Measurements from ENCODE around the gene MYO5B. TPM values are rescaled to one million over a fixed set of nuclear protein-coding genes. Genes with fewer than 3 reads are reported as not detected.

Gene MYO5B
- polyA plus RNA-seq, 6 donors from 2014 or later: 0.44 TPM; not detected in 5

GRCh38 chr18:49936821-49937220 lies 258.1 kb downstream of the MYO5B start:
- peaks cover 0 to 7% (median 0%) of the 10 kb centered on the region in 3 donors for H3K27me3 Mint-ChIP-seq
- no peaks in the 10 kb centered on the region for H3K9me3 Mint-ChIP-seq
- no peak for ATAC-seq (ENCODE audit: low read depth in 2 of 2)
- H3K4me3 Mint-ChIP-seq: peak overlapping the region in 1 of 8 donors; percentile 35
- no peaks in the 10 kb centered on the region for H3K36me3 Mint-ChIP-seq
- DNase-seq: no peak
- H3K27ac Mint-ChIP-seq: no peak overlapping the region
- H3K4me1 Mint-ChIP-seq: no peaks in the 10 kb centered on the region

GRCh38 chr18:49935215-49935614 lies 259.7 kb downstream of the MYO5B start:
- ATAC-seq (ENCODE audit: low read depth in 2 of 2) (no peak), DNase-seq (no peak)
- H3K36me3 Mint-ChIP-seq: no peaks in the 10 kb centered on the region
- H3K27me3 Mint-ChIP-seq: peaks cover 0 to 7% (median 6%) of the 10 kb centered on the region in 3 donors
- H3K4me1 Mint-ChIP-seq: no peaks in the 10 kb centered on the region
- H3K4me3 Mint-ChIP-seq: no peak overlapping the region
- H3K9me3 Mint-ChIP-seq: no peaks in the 10 kb centered on the region
- H3K27ac Mint-ChIP-seq: no peak overlapping the region

- no peaks in the 10 kb centered on the region for H3K9me3 Mint-ChIP-seq
- peaks cover 4 to 11% (median 7%) of the 10 kb centered on the region in 3 donors for H3K27me3 Mint-ChIP-seq
- H3K27ac Mint-ChIP-seq: no peak overlapping the region
- no peaks in the 10 kb centered on the region for H3K4me1 Mint-ChIP-seq
- DNase-seq (no peak), ATAC-seq (ENCODE audit: low read depth in 2 of 2) (no peak)
- no peaks in the 10 kb centered on the region for H3K36me3 Mint-ChIP-seq
- no peak overlapping the region for H3K4me3 Mint-ChIP-seq
Observed at GRCh38 chr18:49934457-49934856, 260.5 kb downstream of the MYO5B start.

GRCh38 chr18:49933530-49934128 lies 261.3 kb downstream of the MYO5B start:
- Mint-ChIP-seq H3K9me3 (no peaks in the 10 kb centered on the region), H3K4me3 (no peak overlapping the region), H3K36me3 (no peaks in the 10 kb centered on the region), H3K27me3 (peaks cover 3 to 11% (median 4%) of the 10 kb centered on the region in 3 donors), H3K27ac (peak overlapping the region in 1 of 6 donors; percentile 22), H3K4me1 (no peaks in the 10 kb centered on the region)
- DNase-seq (no peak), ATAC-seq (ENCODE audit: low read depth in 2 of 2) (no peak)

- DNase-seq (no peak), ATAC-seq (ENCODE audit: low read depth in 2 of 2) (no peak)
- H3K27ac Mint-ChIP-seq: no peak overlapping the region
- no peak overlapping the region for H3K4me3 Mint-ChIP-seq
- peaks cover 3 to 28% (median 4%) of the 10 kb centered on the region in 3 donors for H3K27me3 Mint-ChIP-seq
- H3K9me3 Mint-ChIP-seq: peaks cover 0 to 4% (median 0%) of the 10 kb centered on the region in 7 donors
- H3K36me3 Mint-ChIP-seq: no peaks in the 10 kb centered on the region
- no peaks in the 10 kb centered on the region for H3K4me1 Mint-ChIP-seq
Observed at GRCh38 chr18:49931760-49932159, 263.2 kb downstream of the MYO5B start.

GRCh38 chr18:49931179-49931578 lies 263.8 kb downstream of the MYO5B start:
- H3K27me3 Mint-ChIP-seq: peaks cover 4 to 34% (median 7%) of the 10 kb centered on the region in 3 donors
- H3K27ac Mint-ChIP-seq: no peak overlapping the region
- no peak overlapping the region for H3K4me3 Mint-ChIP-seq
- ATAC-seq (ENCODE audit: low read depth in 2 of 2) (no peak), DNase-seq (no peak)
- H3K36me3 Mint-ChIP-seq: no peaks in the 10 kb centered on the region
- peaks cover 0 to 4% (median 0%) of the 10 kb centered on the region in 7 donors for H3K9me3 Mint-ChIP-seq
- H3K4me1 Mint-ChIP-seq: no peaks in the 10 kb centered on the region

GRCh38 chr18:49926106-49926745 lies 268.7 kb downstream of the MYO5B start:
- DNase-seq: no peak
- Mint-ChIP-seq H3K36me3 (no peaks in the 10 kb centered on the region), H3K9me3 (peaks cover 0 to 12% (median 5%) of the 10 kb centered on the region in 7 donors), H3K4me1 (no peaks in the 10 kb centered on the region), H3K27ac (no peak overlapping the region), H3K4me3 (no peak overlapping the region), H3K27me3 (peaks cover 11 to 67% (median 18%) of the 10 kb centered on the region in 3 donors)
- no peak for ATAC-seq (ENCODE audit: low read depth in 2 of 2)

GRCh38 chr18:49924293-49924983 lies 270.5 kb downstream of the MYO5B start:
- H3K27ac Mint-ChIP-seq: no peak overlapping the region
- H3K4me1 Mint-ChIP-seq: no peaks in the 10 kb centered on the region
- no peak overlapping the region for H3K4me3 Mint-ChIP-seq
- ATAC-seq (ENCODE audit: low read depth in 2 of 2) (no peak), DNase-seq (no peak)
- peaks cover 20 to 74% (median 25%) of the 10 kb centered on the region in 3 donors for H3K27me3 Mint-ChIP-seq
- peaks cover 0 to 12% (median 5%) of the 10 kb centered on the region in 7 donors for H3K9me3 Mint-ChIP-seq
- H3K36me3 Mint-ChIP-seq: no peaks in the 10 kb centered on the region

GRCh38 chr18:49922228-49922627 lies 272.7 kb downstream of the MYO5B start:
- H3K27me3 Mint-ChIP-seq: peaks cover 26 to 81% (median 43%) of the 10 kb centered on the region in 3 donors

GRCh38 chr18:49921318-49921985 lies 273.5 kb downstream of the MYO5B start:
- Mint-ChIP-seq H3K27ac (no peak overlapping the region), H3K9me3 (peaks cover 0 to 11% (median 5%) of the 10 kb centered on the region in 7 donors), H3K36me3 (no peaks in the 10 kb centered on the region), H3K4me1 (no peaks in the 10 kb centered on the region), H3K27me3 (peaks cover 26 to 74% (median 39%) of the 10 kb centered on the region in 3 donors), H3K4me3 (no peak overlapping the region)
- no peak for ATAC-seq (ENCODE audit: low read depth in 2 of 2)
- DNase-seq: no peak

More at GRCh38 chr18:49922228-49922627, 272.7 kb downstream of the MYO5B start:
- H3K36me3 Mint-ChIP-seq: no peaks in the 10 kb centered on the region
- H3K4me1 Mint-ChIP-seq: no peaks in the 10 kb centered on the region
- no peak overlapping the region for H3K27ac Mint-ChIP-seq
- DNase-seq (no peak), ATAC-seq (ENCODE audit: low read depth in 2 of 2) (no peak)
- no peak overlapping the region for H3K4me3 Mint-ChIP-seq
- H3K9me3 Mint-ChIP-seq: peaks cover 0 to 12% (median 5%) of the 10 kb centered on the region in 7 donors

GRCh38 chr18:49920731-49921130 lies 274.2 kb downstream of the MYO5B start:
- no peaks in the 10 kb centered on the region for H3K36me3 Mint-ChIP-seq
- no peak for ATAC-seq (ENCODE audit: low read depth in 2 of 2)
- H3K9me3 Mint-ChIP-seq: peaks cover 0 to 11% (median 5%) of the 10 kb centered on the region in 7 donors
- H3K4me3 Mint-ChIP-seq: no peak overlapping the region
- H3K4me1 Mint-ChIP-seq: no peaks in the 10 kb centered on the region
- DNase-seq: no peak
- H3K27ac Mint-ChIP-seq: peak overlapping the region in 1 of 6 donors; percentile 52
- H3K27me3 Mint-ChIP-seq: peaks cover 26 to 73% (median 38%) of the 10 kb centered on the region in 3 donors

- peaks cover 17 to 68% (median 47%) of the 10 kb centered on the region in 3 donors for H3K27me3 Mint-ChIP-seq
- H3K36me3 Mint-ChIP-seq: peaks cover 0 to 8% of the 10 kb centered on the region in 2 donors
- H3K4me1 Mint-ChIP-seq: no peaks in the 10 kb centered on the region
- ATAC-seq (ENCODE audit: low read depth in 2 of 2) (no peak), DNase-seq (no peak)
- H3K9me3 Mint-ChIP-seq: peaks cover 0 to 8% (median 0%) of the 10 kb centered on the region in 7 donors
- no peak overlapping the region for H3K4me3 Mint-ChIP-seq
- H3K27ac Mint-ChIP-seq: no peak overlapping the region
Observed at GRCh38 chr18:49917742-49918141, 277.2 kb downstream of the MYO5B start.

GRCh38 chr18:49915352-49915751 lies 279.6 kb downstream of the MYO5B start:
- H3K36me3 Mint-ChIP-seq: peaks cover 0 to 8% of the 10 kb centered on the region in 2 donors
- no peak overlapping the region for H3K4me3 Mint-ChIP-seq
- ATAC-seq (ENCODE audit: low read depth in 2 of 2): no peak
- peaks cover 0 to 12% (median 3%) of the 10 kb centered on the region in 7 donors for H3K9me3 Mint-ChIP-seq
- no peaks in the 10 kb centered on the region for H3K4me1 Mint-ChIP-seq
- H3K27ac Mint-ChIP-seq: no peak overlapping the region
- peaks cover 9 to 47% (median 35%) of the 10 kb centered on the region in 3 donors for H3K27me3 Mint-ChIP-seq
- DNase-seq: no peak

All from naive B cell (primary cell).